HepG2 (cell line): Measurements from ENCODE around the gene CCNYL1. TPM values are rescaled to one million over a fixed set of nuclear protein-coding genes. Genes with fewer than 3 reads are reported as not detected.

Experiments used
- ATF7 ChIP-seq, 2 experiments: fragments of 450-650 bp in 1 of 2; sonication (generic) in 1 of 2; formaldehyde crosslinking in 1 of 2; IDR thresholded peaks; 2 replicates each; pipeline versions ENCODE4 v1.4.0 to v1.6.1; 2016 to 2020; ENCODE audit warnings: antibody characterized with exemption in 1 of 2, mild to moderate bottlenecking in 1 of 2, missing genetic modification reagents in 1 of 2
- CBX2 ChIP-seq, 2 experiments: fragments of 200-600 bp in 1 of 2; sonication (generic); formaldehyde crosslinking in 1 of 2; IDR thresholded peaks; 2 replicates each; pipeline versions ENCODE4 v1.7.0 to v1.8.1; 2018 to 2022; ENCODE audit warnings: low read depth in 2 of 2, low read length in 1 of 2, mild to moderate bottlenecking in 1 of 2, missing genetic modification reagents in 1 of 2
- GATAD2A ChIP-seq: IDR thresholded peaks from 2 replicates; pipeline ENCODE4 v1.6.1; 2016
- HNF1A ChIP-seq, 2 experiments: sonication (generic) in 1 of 2; formaldehyde crosslinking in 1 of 2; IDR thresholded peaks; 2 replicates each; pipeline versions ENCODE4 v1.4.0 to v1.6.1; 2016 to 2020; ENCODE audit warnings: borderline replicate concordance in 1 of 2, low read depth in 1 of 2, mild to moderate bottlenecking in 1 of 2, missing genetic modification reagents in 1 of 2
- HNF4G ChIP-seq, 2 experiments: sonication (generic) in 1 of 2; formaldehyde crosslinking in 1 of 2; IDR thresholded peaks; 2 replicates each; pipeline versions ENCODE4 v1.4.0 to v1.6.1; 2011 to 2020; ENCODE audit warnings: borderline replicate concordance in 2 of 2, low read depth in 2 of 2, mild to moderate bottlenecking in 2 of 2, low read length in 1 of 2, missing genetic modification reagents in 1 of 2, moderate library complexity in 1 of 2
- IRF9 ChIP-seq: sonication (generic); formaldehyde crosslinking; IDR thresholded peaks from 2 replicates; pipeline ENCODE4 v1.8.0; 2022; ENCODE audit warnings: missing genetic modification reagents, mild to moderate bottlenecking, borderline replicate concordance
- MAFG ChIP-seq: sonication (generic); formaldehyde crosslinking; IDR thresholded peaks from 2 replicates; pipeline ENCODE4 v1.5.1; 2020; ENCODE audit warnings: mild to moderate bottlenecking, missing genetic modification reagents
- MTF2 ChIP-seq: sonication (generic); formaldehyde crosslinking; IDR thresholded peaks from 2 replicates; pipeline ENCODE4 v1.5.0; 2020; ENCODE audit warnings: missing genetic modification reagents, borderline replicate concordance
- MXD4 ChIP-seq: IDR thresholded peaks from 2 replicates; pipeline ENCODE4 v1.6.1; 2016; ENCODE audit warnings: mild to moderate bottlenecking, missing biosample characterization, missing genetic modification reagents
- RBM22 ChIP-seq: fragments of 200-400 bp; formaldehyde crosslinking; optimal IDR thresholded peaks from 2 replicates; pipeline ENCODE3; 2017; ENCODE audit warnings: mild to moderate bottlenecking, low read length, moderate library complexity
- SNAPC5 ChIP-seq: sonication (generic); formaldehyde crosslinking; IDR thresholded peaks from 2 replicates; pipeline ENCODE4 v1.8.1; 2023; ENCODE audit warnings: mild to moderate bottlenecking, missing genetic modification reagents, borderline replicate concordance
- THRA ChIP-seq: sonication (generic); formaldehyde crosslinking; IDR thresholded peaks from 2 replicates; pipeline ENCODE4 v1.4.0; 2020; ENCODE audit warnings: missing genetic modification reagents, borderline replicate concordance
- TOE1 ChIP-seq: sonication (generic); formaldehyde crosslinking; IDR thresholded peaks from 2 replicates; pipeline ENCODE4 v1.4.0; 2020; ENCODE audit warnings: mild to moderate bottlenecking, missing genetic modification reagents
- WIZ ChIP-seq: sonication (generic); formaldehyde crosslinking; IDR thresholded peaks from 2 replicates; pipeline ENCODE4 v1.5.1; 2020; ENCODE audit warnings: mild to moderate bottlenecking, missing genetic modification reagents
- ZBTB46 ChIP-seq: sonication (generic); formaldehyde crosslinking; IDR thresholded peaks from 2 replicates; pipeline ENCODE4 v1.4.0; 2020; ENCODE audit warnings: mild to moderate bottlenecking, missing genetic modification reagents, borderline replicate concordance
- ZC3H13 ChIP-seq: sonication (generic); formaldehyde crosslinking; IDR thresholded peaks from 2 replicates; pipeline ENCODE4 v1.8.1; 2023; ENCODE audit warnings: mild to moderate bottlenecking, missing genetic modification reagents, moderate library complexity
- ZKSCAN8 ChIP-seq: IDR thresholded peaks from 2 replicates; pipeline ENCODE4 v1.6.1; 2016; ENCODE audit warnings: borderline replicate concordance, missing genetic modification reagents, missing compliant biosample characterization
- ZNF121 ChIP-seq: sonication (generic); formaldehyde crosslinking; IDR thresholded peaks from 2 replicates; pipeline ENCODE4 v1.5.0; 2020; ENCODE audit warnings: mild to moderate bottlenecking, missing genetic modification reagents
- ZNF549 ChIP-seq: sonication (generic); formaldehyde crosslinking; IDR thresholded peaks from 2 replicates; pipeline ENCODE4 v1.5.0; 2020; ENCODE audit warnings: missing genetic modification reagents
- ZNF619 ChIP-seq: sonication (generic); formaldehyde crosslinking; IDR thresholded peaks from 2 replicates; pipeline ENCODE4 v1.4.0; 2020; ENCODE audit warnings: mild to moderate bottlenecking, missing genetic modification reagents
- ZNF790 ChIP-seq: sonication (generic); formaldehyde crosslinking; IDR thresholded peaks from 2 replicates; pipeline ENCODE4 v1.8.0; 2022; ENCODE audit warnings: missing genetic modification reagents, mild to moderate bottlenecking, borderline replicate concordance
- polyA plus RNA-seq, 8 experiments: library from polyadenylated mRNA; depleted of rRNA in 3 of 8; stranded (reverse) in 7 of 8; unstranded in 1 of 8; fragments of >200 nt; fragmentation: Illumina TruSeq in 4 of 8; extraction: Trizol in 4 of 8; gene quantifications; 2 replicates each; pipeline versions ENCODE4 v1.2.1 to v1.2.3, GENCODE V29; 2011 to 2016; ENCODE audit warnings: low read depth in 4 of 8, missing spikeins in 1 of 8, mixed read lengths in 1 of 8; ENCODE audit not compliant: insufficient read depth in 1 of 8
- total RNA-seq, 5 experiments: library from RNA; depleted of rRNA; stranded (reverse); fragments of >200 nt; fragmentation: Illumina TruSeq; extraction: Trizol; gene quantifications; 2 replicates each; pipeline ENCODE4 v1.2.3, GENCODE V29; 2016; ENCODE audit warnings: low read depth in 1 of 5

The CCNYL1 gene
- total and polyA plus RNA-seq, 2 of the 13 experiments (the other 11 are each of a cell fraction or from before 2014, with no cell fraction given): 12.5 to 16.2 TPM

GRCh38 chr2:207775473-207775872, 64.0 kb downstream of the CCNYL1 start (continued):
- TF ChIP-seq ZKSCAN8 (CRISPR knock-in tag): no peak
- no peak for TF ChIP-seq MXD4
- TF ChIP-seq ZNF121 (CRISPR knock-in tag): 0 out of 2 replicates have a peak, but pooled peaks have one; percentile 35
- no peak for TF ChIP-seq CBX2 (IDR thresholded peaks at IDR 0.05; ENCODE audit: low read depth, low read length)
- TF ChIP-seq CBX2 (CRISPR knock-in tag; IDR thresholded peaks at IDR 0.05; ENCODE audit: low read depth): no peak
- no peak for TF ChIP-seq RBM22
- peak; percentile 39; the same call in 1 of the 2 replicates for TF ChIP-seq HNF4G (IDR thresholded peaks at IDR 0.05; ENCODE audit: borderline replicate concordance, low read depth, low read length)
- no peak for TF ChIP-seq HNF4G (CRISPR knock-in tag; IDR thresholded peaks at IDR 0.05; ENCODE audit: borderline replicate concordance, low read depth)
- TF ChIP-seq HNF1A (IDR thresholded peaks at IDR 0.05; ENCODE audit: low read depth): no peak
- no peak for TF ChIP-seq HNF1A (CRISPR knock-in tag; IDR thresholded peaks at IDR 0.05; ENCODE audit: borderline replicate concordance)
- TF ChIP-seq SNAPC5: no peak
- no peak for TF ChIP-seq TOE1
- TF ChIP-seq WIZ (CRISPR knock-in tag): no peak
- no peak for TF ChIP-seq MTF2
- TF ChIP-seq ZNF619 (CRISPR knock-in tag): no peak
- no peak for TF ChIP-seq ATF7 (IDR thresholded peaks at IDR 0.05)
- no peak for TF ChIP-seq ATF7 (CRISPR knock-in tag; IDR thresholded peaks at IDR 0.05)
- TF ChIP-seq IRF9 (CRISPR knock-in tag): no peak
- no peak for TF ChIP-seq THRA (CRISPR knock-in tag)
- no peak for TF ChIP-seq MAFG (CRISPR knock-in tag)
- TF ChIP-seq ZNF790 (CRISPR knock-in tag): no peak
- no peak for TF ChIP-seq ZC3H13 (CRISPR knock-in tag)
- no peak for TF ChIP-seq ZNF549 (CRISPR knock-in tag)
- peak; percentile 65; the same call in 1 of the 2 replicates for TF ChIP-seq GATAD2A (CRISPR knock-in tag)
- no peak for TF ChIP-seq ZBTB46
